ENCODE measurements around the gene NUFIP2. TPM values are rescaled to one million over a fixed set of nuclear protein-coding genes. Genes with fewer than 3 reads are reported as not detected.

Gene NUFIP2
- total RNA-seq, 1 experiment from 2014 or later, result 93.1 TPM

DNA sequence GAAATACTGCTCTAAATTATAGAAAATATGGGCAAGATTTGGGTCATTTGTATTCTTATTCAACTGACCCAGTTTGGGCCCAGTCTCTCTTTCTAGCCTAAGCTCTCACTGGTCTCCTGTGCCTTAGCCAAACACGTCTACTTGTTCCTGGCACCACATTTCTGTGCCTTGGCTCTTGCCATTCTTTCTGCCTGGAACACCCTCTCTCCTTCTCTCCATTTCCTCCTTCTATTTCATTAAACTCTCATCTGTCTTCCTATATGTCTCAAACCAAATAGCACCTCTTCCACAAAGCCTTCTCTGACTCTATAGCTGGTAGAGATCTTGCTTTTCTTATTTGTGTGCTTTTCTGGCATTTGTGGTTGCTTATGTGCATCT is 37.7 kb upstream of the NUFIP2 start:
- Mint-ChIP-seq H3K27me3 (ENCODE audit: low read depth) (peaks cover 3% of the 10 kb centered on the region; the same call in 1 of the 2 replicates), H3K4me3 (no peak overlapping the region), H3K4me1 (no peaks in the 10 kb centered on the region), H3K36me3 (no peaks in the 10 kb centered on the region), H3K9me3 (no peaks in the 10 kb centered on the region), H3K27ac (no peak overlapping the region)
- DNase-seq (ENCODE audit: low spot score), result no peak
- ATAC-seq, result no peak
- no peak for TF ChIP-seq ETV6 (CRISPR knock-in tag; IDR thresholded peaks at IDR 0.05)
- TF ChIP-seq, protein P1, sequence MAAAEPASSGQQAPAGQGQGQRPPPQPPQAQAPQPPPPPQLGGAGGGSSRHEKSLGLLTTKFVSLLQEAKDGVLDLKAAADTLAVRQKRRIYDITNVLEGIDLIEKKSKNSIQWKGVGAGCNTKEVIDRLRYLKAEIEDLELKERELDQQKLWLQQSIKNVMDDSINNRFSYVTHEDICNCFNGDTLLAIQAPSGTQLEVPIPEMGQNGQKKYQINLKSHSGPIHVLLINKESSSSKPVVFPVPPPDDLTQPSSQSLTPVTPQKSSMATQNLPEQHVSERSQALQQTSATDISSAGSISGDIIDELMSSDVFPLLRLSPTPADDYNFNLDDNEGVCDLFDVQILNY (CRISPR knock-in tag; IDR thresholded peaks at IDR 0.05), result no peak
- no peak for TF ChIP-seq TP53 (CRISPR knock-in tag; IDR thresholded peaks at IDR 0.05)
- TF ChIP-seq, protein P2, sequence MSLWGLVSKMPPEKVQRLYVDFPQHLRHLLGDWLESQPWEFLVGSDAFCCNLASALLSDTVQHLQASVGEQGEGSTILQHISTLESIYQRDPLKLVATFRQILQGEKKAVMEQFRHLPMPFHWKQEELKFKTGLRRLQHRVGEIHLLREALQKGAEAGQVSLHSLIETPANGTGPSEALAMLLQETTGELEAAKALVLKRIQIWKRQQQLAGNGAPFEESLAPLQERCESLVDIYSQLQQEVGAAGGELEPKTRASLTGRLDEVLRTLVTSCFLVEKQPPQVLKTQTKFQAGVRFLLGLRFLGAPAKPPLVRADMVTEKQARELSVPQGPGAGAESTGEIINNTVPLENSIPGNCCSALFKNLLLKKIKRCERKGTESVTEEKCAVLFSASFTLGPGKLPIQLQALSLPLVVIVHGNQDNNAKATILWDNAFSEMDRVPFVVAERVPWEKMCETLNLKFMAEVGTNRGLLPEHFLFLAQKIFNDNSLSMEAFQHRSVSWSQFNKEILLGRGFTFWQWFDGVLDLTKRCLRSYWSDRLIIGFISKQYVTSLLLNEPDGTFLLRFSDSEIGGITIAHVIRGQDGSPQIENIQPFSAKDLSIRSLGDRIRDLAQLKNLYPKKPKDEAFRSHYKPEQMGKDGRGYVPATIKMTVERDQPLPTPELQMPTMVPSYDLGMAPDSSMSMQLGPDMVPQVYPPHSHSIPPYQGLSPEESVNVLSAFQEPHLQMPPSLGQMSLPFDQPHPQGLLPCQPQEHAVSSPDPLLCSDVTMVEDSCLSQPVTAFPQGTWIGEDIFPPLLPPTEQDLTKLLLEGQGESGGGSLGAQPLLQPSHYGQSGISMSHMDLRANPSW (CRISPR knock-in tag; conservative IDR thresholded peaks at IDR 0.05; ENCODE audit: low read depth), result no peak
- TF ChIP-seq, protein P3, sequence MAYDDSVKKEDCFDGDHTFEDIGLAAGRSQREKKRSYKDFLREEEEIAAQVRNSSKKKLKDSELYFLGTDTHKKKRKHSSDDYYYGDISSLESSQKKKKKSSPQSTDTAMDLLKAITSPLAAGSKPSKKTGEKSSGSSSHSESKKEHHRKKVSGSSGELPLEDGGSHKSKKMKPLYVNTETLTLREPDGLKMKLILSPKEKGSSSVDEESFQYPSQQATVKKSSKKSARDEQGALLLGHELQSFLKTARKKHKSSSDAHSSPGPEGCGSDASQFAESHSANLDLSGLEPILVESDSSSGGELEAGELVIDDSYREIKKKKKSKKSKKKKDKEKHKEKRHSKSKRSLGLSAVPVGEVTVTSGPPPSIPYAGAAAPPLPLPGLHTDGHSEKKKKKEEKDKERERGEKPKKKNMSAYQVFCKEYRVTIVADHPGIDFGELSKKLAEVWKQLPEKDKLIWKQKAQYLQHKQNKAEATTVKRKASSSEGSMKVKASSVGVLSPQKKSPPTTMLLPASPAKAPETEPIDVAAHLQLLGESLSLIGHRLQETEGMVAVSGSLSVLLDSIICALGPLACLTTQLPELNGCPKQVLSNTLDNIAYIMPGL (CRISPR knock-in tag; IDR thresholded peaks at IDR 0.05), result no peak
- TF ChIP-seq MXD4 (CRISPR knock-in tag; IDR thresholded peaks at IDR 0.05; ENCODE audit: borderline replicate concordance), result no peak
- no peak for TF ChIP-seq SMAD4 (CRISPR knock-in tag; IDR thresholded peaks at IDR 0.05)
- no peak for TF ChIP-seq JUN (CRISPR knock-in tag; IDR thresholded peaks at IDR 0.05)
- no peak for TF ChIP-seq CREB1 (CRISPR knock-in tag; IDR thresholded peaks at IDR 0.05)
- TF ChIP-seq NFE2L1 (CRISPR knock-in tag; IDR thresholded peaks at IDR 0.05), result no peak
- POLR2A ChIA-PET, result interaction anchor here (0.6 to 0.7 kb wide), 2 partner anchors 17 to 50 kb away, joined by 4 to 7 read pairs; no protein-coding TSS in a partner anchor
- CTCF ChIA-PET, result interaction anchor here (0.5 to 1.2 kb wide), 3 partner anchors 34 to 39 kb away, joined by 3 read pairs; no protein-coding TSS in a partner anchor

GRCh38 chr17:29331075-29331707 is 37.2 kb upstream of the NUFIP2 start:
- no peak overlapping the region for H3K4me3 Mint-ChIP-seq
- no peak overlapping the region for H3K27ac Mint-ChIP-seq
- no peaks in the 10 kb centered on the region for H3K4me1 Mint-ChIP-seq
- ChIA-PET POLR2A (no interaction called here), CTCF (interaction anchor here (1.2 kb wide), 1 partner anchor 39 kb away, joined by 3 read pairs; no protein-coding TSS in a partner anchor)
- TF ChIP-seq NFYB (CRISPR knock-in tag; conservative IDR thresholded peaks at IDR 0.05; ENCODE audit: low read depth), result no peak
- TF ChIP-seq ZNF138 (CRISPR knock-in tag; conservative IDR thresholded peaks at IDR 0.05), result no peak
- no peak for TF ChIP-seq ELF4 (CRISPR knock-in tag; IDR thresholded peaks at IDR 0.05; ENCODE audit: low read depth)
- TF ChIP-seq, protein P4, sequence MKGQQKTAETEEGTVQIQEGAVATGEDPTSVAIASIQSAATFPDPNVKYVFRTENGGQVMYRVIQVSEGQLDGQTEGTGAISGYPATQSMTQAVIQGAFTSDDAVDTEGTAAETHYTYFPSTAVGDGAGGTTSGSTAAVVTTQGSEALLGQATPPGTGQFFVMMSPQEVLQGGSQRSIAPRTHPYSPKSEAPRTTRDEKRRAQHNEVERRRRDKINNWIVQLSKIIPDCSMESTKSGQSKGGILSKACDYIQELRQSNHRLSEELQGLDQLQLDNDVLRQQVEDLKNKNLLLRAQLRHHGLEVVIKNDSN (CRISPR knock-in tag; IDR thresholded peaks at IDR 0.05), result no peak
- DNase-seq (ENCODE audit: low spot score) (no peak), ATAC-seq (no peak)
- H3K9me3 Mint-ChIP-seq, result no peaks in the 10 kb centered on the region
- H3K27me3 Mint-ChIP-seq (ENCODE audit: low read depth), result peaks cover 3% of the 10 kb centered on the region; the same call in 1 of the 2 replicates
- no peaks in the 10 kb centered on the region for H3K36me3 Mint-ChIP-seq

DNA sequence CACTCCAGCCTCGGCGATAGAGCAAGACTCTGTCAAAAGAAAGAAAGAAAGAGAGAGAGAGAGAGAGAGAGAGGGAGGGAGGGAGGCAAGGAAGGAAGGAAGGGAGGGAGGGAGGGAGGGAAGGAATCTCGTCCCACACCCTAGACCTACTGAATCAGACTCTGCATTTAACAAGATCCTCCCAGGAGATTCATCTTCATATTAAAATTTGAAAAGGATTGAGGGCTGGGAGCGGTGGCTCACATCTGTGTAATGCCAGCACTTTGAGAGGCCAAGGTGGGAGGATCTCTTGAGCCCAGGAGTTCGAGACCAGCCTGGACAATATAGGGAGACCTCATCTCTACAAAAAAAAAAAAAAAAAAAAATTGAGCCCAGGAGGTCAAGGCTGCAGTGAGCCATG is 33.5 kb upstream of the NUFIP2 start:
- Mint-ChIP-seq H3K27me3 (ENCODE audit: low read depth) (peaks cover 3% of the 10 kb centered on the region; the same call in 1 of the 2 replicates), H3K4me3 (no peak overlapping the region), H3K27ac (no peak overlapping the region), H3K9me3 (no peaks in the 10 kb centered on the region), H3K36me3 (no peaks in the 10 kb centered on the region), H3K4me1 (no peaks in the 10 kb centered on the region)
- no peak; the same call in 1 of the 2 replicates for ATAC-seq
- ChIA-PET POLR2A (interaction anchor here (0.5 kb wide), 1 partner anchor 12 kb away, joined by 3 read pairs; no protein-coding TSS in a partner anchor), CTCF (no interaction called here)
- no peak for DNase-seq (ENCODE audit: low spot score)
- TF ChIP-seq ZBTB43 (CRISPR knock-in tag; IDR thresholded peaks at IDR 0.05) (no peak), ZNF512 (CRISPR knock-in tag; IDR thresholded peaks at IDR 0.05; ENCODE audit: borderline replicate concordance) (no peak), ZNF263 (CRISPR knock-in tag; IDR thresholded peaks at IDR 0.05; ENCODE audit: low read depth) (no peak), JUN (CRISPR knock-in tag; IDR thresholded peaks at IDR 0.05) (no peak), ZNF138 (CRISPR knock-in tag; conservative IDR thresholded peaks at IDR 0.05) (no peak), NR3C1 (CRISPR knock-in tag; conservative IDR thresholded peaks at IDR 0.05; ENCODE audit: low read depth) (no peak), GTF2I (CRISPR knock-in tag; conservative IDR thresholded peaks at IDR 0.05) (no peak), RELA (CRISPR knock-in tag; IDR thresholded peaks at IDR 0.05; ENCODE audit: borderline replicate concordance) (no peak)
- TF ChIP-seq, protein P5, sequence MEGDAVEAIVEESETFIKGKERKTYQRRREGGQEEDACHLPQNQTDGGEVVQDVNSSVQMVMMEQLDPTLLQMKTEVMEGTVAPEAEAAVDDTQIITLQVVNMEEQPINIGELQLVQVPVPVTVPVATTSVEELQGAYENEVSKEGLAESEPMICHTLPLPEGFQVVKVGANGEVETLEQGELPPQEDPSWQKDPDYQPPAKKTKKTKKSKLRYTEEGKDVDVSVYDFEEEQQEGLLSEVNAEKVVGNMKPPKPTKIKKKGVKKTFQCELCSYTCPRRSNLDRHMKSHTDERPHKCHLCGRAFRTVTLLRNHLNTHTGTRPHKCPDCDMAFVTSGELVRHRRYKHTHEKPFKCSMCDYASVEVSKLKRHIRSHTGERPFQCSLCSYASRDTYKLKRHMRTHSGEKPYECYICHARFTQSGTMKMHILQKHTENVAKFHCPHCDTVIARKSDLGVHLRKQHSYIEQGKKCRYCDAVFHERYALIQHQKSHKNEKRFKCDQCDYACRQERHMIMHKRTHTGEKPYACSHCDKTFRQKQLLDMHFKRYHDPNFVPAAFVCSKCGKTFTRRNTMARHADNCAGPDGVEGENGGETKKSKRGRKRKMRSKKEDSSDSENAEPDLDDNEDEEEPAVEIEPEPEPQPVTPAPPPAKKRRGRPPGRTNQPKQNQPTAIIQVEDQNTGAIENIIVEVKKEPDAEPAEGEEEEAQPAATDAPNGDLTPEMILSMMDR (IDR thresholded peaks at IDR 0.05), result no peak

Data from WTC11 (cell line).